Measurements from ENCODE around the gene TMEM179. TPM values are rescaled to one million over a fixed set of nuclear protein-coding genes. Genes with fewer than 3 reads are reported as not detected.
"Not testable (repeated sequence)": the region's sequence is repeated elsewhere in the genome, so short reads cannot be mapped to it uniquely, and the experiment has no call there.

The TMEM179 gene
- total RNA-seq, 4 donors from 2014 or later, result 0.66 to 0.84 (median 0.78) TPM; not detected in 1

- peak in 1 of 2 donors; percentile 46 for DNase-seq (ENCODE audit: low spot score in 2 of 2)
- Histone ChIP-seq H3K4me1 (peaks cover 0 to 8% (median 0%) of the 10 kb centered on the region in 4 donors), H3K27ac (no peak overlapping the region), H3K36me3 (no peaks in the 10 kb centered on the region), H3K4me3 (no peak overlapping the region), H3K9me3 (peaks cover 0 to 6% (median 0%) of the 10 kb centered on the region in 4 donors), H3K27me3 (peaks cover 0 to 9% of the 10 kb centered on the region in 2 donors)
- TF ChIP-seq CTCF (IDR thresholded peaks at IDR 0.05), result peak; percentile 84 to 88 (median 88)
- no peak for TF ChIP-seq EP300 (IDR thresholded peaks at IDR 0.05)
- no peak for TF ChIP-seq POLR2A (IDR thresholded peaks at IDR 0.05)
- WGBS, 2 donors, result 4 to 9% methylated on average over 15 to 17 of the region's 24 CpGs
These were observed 35.4 kb upstream of the TMEM179 start for GRCh38 chr14:104639885-104640548.

- no peak for DNase-seq (ENCODE audit: low spot score in 2 of 2)
- 40 to 58% methylated on average over 5 of the region's 5 CpGs for WGBS, 2 donors
- H3K4me3 ChIP-seq, result no peak overlapping the region
- no peak overlapping the region for H3K27ac ChIP-seq
- peaks cover 0 to under 1% (median 0%) of the 10 kb centered on the region in 4 donors for H3K9me3 ChIP-seq
- H3K36me3 ChIP-seq, result no peaks in the 10 kb centered on the region
- H3K27me3 ChIP-seq, result peaks cover 0 to 9% of the 10 kb centered on the region in 2 donors
- TF ChIP-seq EP300 (IDR thresholded peaks at IDR 0.05) (no peak), POLR2A (IDR thresholded peaks at IDR 0.05) (no peak), CTCF (IDR thresholded peaks at IDR 0.05) (no peak)
- H3K4me1 ChIP-seq, result peaks cover 0 to 9% (median 0%) of the 10 kb centered on the region in 4 donors
These were observed 34.9 kb upstream of the TMEM179 start for GRCh38 chr14:104639471-104639870.

- Histone ChIP-seq H3K27me3 (peaks cover 0 to 9% of the 10 kb centered on the region in 2 donors), H3K4me1 (peaks cover 0 to 14% (median 2%) of the 10 kb centered on the region in 4 donors), H3K9me3 (no peaks in the 10 kb centered on the region), H3K27ac (no peak overlapping the region), H3K36me3 (no peaks in the 10 kb centered on the region), H3K4me3 (no peak overlapping the region)
- no peak for DNase-seq (ENCODE audit: low spot score in 2 of 2)
- TF ChIP-seq POLR2A (IDR thresholded peaks at IDR 0.05) (no peak), EP300 (IDR thresholded peaks at IDR 0.05) (no peak), CTCF (IDR thresholded peaks at IDR 0.05) (no peak)
- whole genome bisulfite sequencing, 2 donors, result 64 to 65% methylated on average over 10 to 12 of the region's 13 CpGs
These were observed 34.4 kb upstream of the TMEM179 start for GRCh38 chr14:104638927-104639450.

- TF ChIP-seq CTCF (IDR thresholded peaks at IDR 0.05), result no peak
- TF ChIP-seq EP300 (IDR thresholded peaks at IDR 0.05), result no peak
- TF ChIP-seq POLR2A (IDR thresholded peaks at IDR 0.05), result no peak
- Histone ChIP-seq H3K27ac (no peak overlapping the region), H3K4me3 (no peak overlapping the region), H3K9me3 (no peaks in the 10 kb centered on the region), H3K27me3 (peaks cover 0 to 9% of the 10 kb centered on the region in 2 donors), H3K36me3 (no peaks in the 10 kb centered on the region), H3K4me1 (peaks cover 0 to 19% (median 2%) of the 10 kb centered on the region in 4 donors)
- DNase-seq (ENCODE audit: low spot score in 2 of 2), result no peak
- WGBS, 2 donors, result 43 to 45% methylated on average over 12 of the region's 12 CpGs
These were observed 33.6 kb upstream of the TMEM179 start for GRCh38 chr14:104638190-104638589.

- Histone ChIP-seq H3K9me3 (no peaks in the 10 kb centered on the region), H3K27ac (no peak overlapping the region), H3K4me3 (no peak overlapping the region), H3K27me3 (peaks cover 0 to 9% of the 10 kb centered on the region in 2 donors), H3K4me1 (peaks cover 0 to 24% (median 2%) of the 10 kb centered on the region in 4 donors), H3K36me3 (no peaks in the 10 kb centered on the region)
- WGBS, 2 donors, result 78 to 86% methylated on average over 5 of the region's 5 CpGs
- DNase-seq (ENCODE audit: low spot score in 2 of 2), result no peak
- TF ChIP-seq POLR2A (IDR thresholded peaks at IDR 0.05) (no peak), EP300 (IDR thresholded peaks at IDR 0.05) (no peak), CTCF (IDR thresholded peaks at IDR 0.05) (no peak)
These were observed 33.0 kb upstream of the TMEM179 start for GRCh38 chr14:104637546-104638003.

GRCh38 chr14:104636846-104637545 is 32.4 kb upstream of the TMEM179 start:
- H3K27me3 ChIP-seq, result peaks cover 0 to 12% of the 10 kb centered on the region in 2 donors
- WGBS, 2 donors, result 89 to 91% methylated on average over 36 to 39 of the region's 39 CpGs

More at GRCh38 chr14:104636846-104637545, 32.4 kb upstream of the TMEM179 start:
- H3K4me1 ChIP-seq, result peaks cover 0 to 29% (median 2%) of the 10 kb centered on the region in 4 donors
- not testable (repeated sequence) for H3K27ac ChIP-seq; H3K36me3 ChIP-seq; H3K4me3 ChIP-seq; DNase-seq (ENCODE audit: low spot score in 2 of 2); H3K9me3 ChIP-seq
